Measurements from ENCODE around the gene APLP1. TPM values are rescaled to one million over a fixed set of nuclear protein-coding genes. Genes with fewer than 3 reads are reported as not detected.

APLP1 gene
- total and polyA plus RNA-seq, 2 donors (not counting 1 experiment from before 2014, with no cell fraction given) = 0.99 to 4.1 TPM

DNA sequence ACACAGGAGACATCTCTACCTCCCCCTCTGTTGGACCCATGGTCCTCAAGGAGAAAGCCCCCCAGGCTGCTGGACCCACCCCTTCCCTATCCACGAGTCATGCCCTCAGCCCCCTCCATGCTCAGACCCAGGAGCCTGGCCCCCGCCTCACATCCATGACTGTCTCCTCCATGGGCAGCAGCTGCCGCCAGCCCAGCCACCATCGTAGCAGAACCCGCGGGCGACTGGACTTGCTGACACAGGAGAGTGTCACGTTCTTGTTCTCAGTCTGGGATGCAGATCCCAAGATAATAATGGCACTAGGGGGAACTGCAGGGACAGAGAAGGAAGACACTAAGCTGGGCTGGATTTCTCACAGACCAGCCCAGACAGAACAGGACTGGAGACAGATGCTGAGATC is 19.9 kb upstream of the APLP1 start:
- no peaks in the 10 kb centered on the region for H3K79me2 ChIP-seq (ENCODE audit: control insufficient read depth, insufficient read depth, low read length)
- no peaks in the 10 kb centered on the region for H3K9me3 ChIP-seq (ENCODE audit: control insufficient read depth, insufficient read depth, low read depth, low read length)
- no peak overlapping the region for H2AFZ ChIP-seq (ENCODE audit: low read length)
- no peaks in the 10 kb centered on the region for H3K36me3 ChIP-seq (ENCODE audit: control insufficient read depth, insufficient read depth, low read length)
- no peaks in the 10 kb centered on the region for H4K20me1 ChIP-seq (ENCODE audit: control insufficient read depth, extremely low read depth, insufficient read depth, low read length)
- TF ChIP-seq, protein P1, sequence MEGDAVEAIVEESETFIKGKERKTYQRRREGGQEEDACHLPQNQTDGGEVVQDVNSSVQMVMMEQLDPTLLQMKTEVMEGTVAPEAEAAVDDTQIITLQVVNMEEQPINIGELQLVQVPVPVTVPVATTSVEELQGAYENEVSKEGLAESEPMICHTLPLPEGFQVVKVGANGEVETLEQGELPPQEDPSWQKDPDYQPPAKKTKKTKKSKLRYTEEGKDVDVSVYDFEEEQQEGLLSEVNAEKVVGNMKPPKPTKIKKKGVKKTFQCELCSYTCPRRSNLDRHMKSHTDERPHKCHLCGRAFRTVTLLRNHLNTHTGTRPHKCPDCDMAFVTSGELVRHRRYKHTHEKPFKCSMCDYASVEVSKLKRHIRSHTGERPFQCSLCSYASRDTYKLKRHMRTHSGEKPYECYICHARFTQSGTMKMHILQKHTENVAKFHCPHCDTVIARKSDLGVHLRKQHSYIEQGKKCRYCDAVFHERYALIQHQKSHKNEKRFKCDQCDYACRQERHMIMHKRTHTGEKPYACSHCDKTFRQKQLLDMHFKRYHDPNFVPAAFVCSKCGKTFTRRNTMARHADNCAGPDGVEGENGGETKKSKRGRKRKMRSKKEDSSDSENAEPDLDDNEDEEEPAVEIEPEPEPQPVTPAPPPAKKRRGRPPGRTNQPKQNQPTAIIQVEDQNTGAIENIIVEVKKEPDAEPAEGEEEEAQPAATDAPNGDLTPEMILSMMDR (conservative IDR thresholded peaks at IDR 0.05 in 1 of 2, IDR thresholded peaks at IDR 0.05 in 1 of 2; ENCODE audit: low read depth in 1 of 2, low read length in 2 of 2) = no peak
- no peak for TF ChIP-seq EZH2 (IDR thresholded peaks at IDR 0.05; ENCODE audit: low read length, missing control alignments)
- no peak for DNase-seq (ENCODE audit: low read depth in 2 of 2)
- H3K9ac ChIP-seq (ENCODE audit: insufficient read depth, low read length) = no peak overlapping the region
- no peak overlapping the region for H3K4me3 ChIP-seq (replicated peaks in 1 of 4; ENCODE audit: control extremely low read depth in 1 of 4, insufficient read depth in 1 of 4, low read depth in 3 of 4, low read length in 4 of 4)
- no peaks in the 10 kb centered on the region for H3K4me1 ChIP-seq (ENCODE audit: control insufficient read depth, extremely low read depth, insufficient read depth, low read length)
- peaks cover 33% of the 10 kb centered on the region for H3K27me3 ChIP-seq (ENCODE audit: control insufficient read depth, insufficient read depth, low read length)
- H3K4me2 ChIP-seq (ENCODE audit: extremely low read depth, insufficient read depth, low read length) = no peak overlapping the region
- no peak overlapping the region for H3K27ac ChIP-seq (ENCODE audit: insufficient read depth, low read length)

DNA sequence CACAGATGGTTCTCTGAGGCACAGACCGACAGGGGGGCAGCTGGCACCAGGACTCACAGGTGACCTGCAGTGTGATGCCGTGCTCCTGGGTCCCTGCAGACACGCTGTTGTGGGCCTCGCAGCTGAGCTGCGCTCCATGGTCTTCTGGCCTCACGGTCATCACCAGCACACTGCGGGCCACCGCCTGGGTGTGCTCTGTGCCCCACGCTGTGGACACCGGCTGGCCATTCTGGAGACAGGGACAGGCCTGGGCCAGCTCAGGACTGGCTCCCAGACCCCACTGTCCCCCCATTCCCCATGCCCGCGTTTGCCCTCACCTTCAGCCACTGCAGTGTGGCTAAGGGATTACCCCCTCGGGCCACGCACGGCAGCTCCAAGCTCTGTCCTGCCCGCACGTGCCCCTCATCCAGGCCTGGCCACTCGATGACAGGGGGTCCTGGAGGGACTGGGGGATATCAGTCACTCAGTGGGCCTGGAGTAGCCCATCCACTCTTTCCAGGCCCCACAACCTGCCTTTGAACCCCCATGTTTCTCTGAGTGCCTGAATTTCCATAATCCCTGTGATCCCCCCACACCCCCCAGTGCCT is 19.4 kb upstream of the APLP1 start:
- Histone ChIP-seq H3K4me2 (ENCODE audit: extremely low read depth, insufficient read depth, low read length) (no peak overlapping the region), H3K9ac (ENCODE audit: insufficient read depth, low read length) (no peak overlapping the region), H3K27ac (ENCODE audit: insufficient read depth, low read length) (no peak overlapping the region), H4K20me1 (ENCODE audit: control insufficient read depth, extremely low read depth, insufficient read depth, low read length) (no peaks in the 10 kb centered on the region), H3K79me2 (ENCODE audit: control insufficient read depth, insufficient read depth, low read length) (no peaks in the 10 kb centered on the region), H3K36me3 (ENCODE audit: control insufficient read depth, insufficient read depth, low read length) (no peaks in the 10 kb centered on the region), H3K27me3 (ENCODE audit: control insufficient read depth, insufficient read depth, low read length) (peaks cover 31% of the 10 kb centered on the region), H3K4me3 (replicated peaks in 1 of 4; ENCODE audit: control extremely low read depth in 1 of 4, insufficient read depth in 1 of 4, low read depth in 3 of 4, low read length in 4 of 4) (no peak overlapping the region), H2AFZ (ENCODE audit: low read length) (no peak overlapping the region), H3K9me3 (ENCODE audit: control insufficient read depth, insufficient read depth, low read depth, low read length) (no peaks in the 10 kb centered on the region), H3K4me1 (ENCODE audit: control insufficient read depth, extremely low read depth, insufficient read depth, low read length) (no peaks in the 10 kb centered on the region)
- TF ChIP-seq EZH2 (IDR thresholded peaks at IDR 0.05; ENCODE audit: low read length, missing control alignments) = no peak
- TF ChIP-seq, protein P1 (conservative IDR thresholded peaks at IDR 0.05 in 1 of 2, IDR thresholded peaks at IDR 0.05 in 1 of 2; ENCODE audit: low read depth in 1 of 2, low read length in 2 of 2) = no peak
- no peak for DNase-seq (ENCODE audit: low read depth in 2 of 2)

DNA sequence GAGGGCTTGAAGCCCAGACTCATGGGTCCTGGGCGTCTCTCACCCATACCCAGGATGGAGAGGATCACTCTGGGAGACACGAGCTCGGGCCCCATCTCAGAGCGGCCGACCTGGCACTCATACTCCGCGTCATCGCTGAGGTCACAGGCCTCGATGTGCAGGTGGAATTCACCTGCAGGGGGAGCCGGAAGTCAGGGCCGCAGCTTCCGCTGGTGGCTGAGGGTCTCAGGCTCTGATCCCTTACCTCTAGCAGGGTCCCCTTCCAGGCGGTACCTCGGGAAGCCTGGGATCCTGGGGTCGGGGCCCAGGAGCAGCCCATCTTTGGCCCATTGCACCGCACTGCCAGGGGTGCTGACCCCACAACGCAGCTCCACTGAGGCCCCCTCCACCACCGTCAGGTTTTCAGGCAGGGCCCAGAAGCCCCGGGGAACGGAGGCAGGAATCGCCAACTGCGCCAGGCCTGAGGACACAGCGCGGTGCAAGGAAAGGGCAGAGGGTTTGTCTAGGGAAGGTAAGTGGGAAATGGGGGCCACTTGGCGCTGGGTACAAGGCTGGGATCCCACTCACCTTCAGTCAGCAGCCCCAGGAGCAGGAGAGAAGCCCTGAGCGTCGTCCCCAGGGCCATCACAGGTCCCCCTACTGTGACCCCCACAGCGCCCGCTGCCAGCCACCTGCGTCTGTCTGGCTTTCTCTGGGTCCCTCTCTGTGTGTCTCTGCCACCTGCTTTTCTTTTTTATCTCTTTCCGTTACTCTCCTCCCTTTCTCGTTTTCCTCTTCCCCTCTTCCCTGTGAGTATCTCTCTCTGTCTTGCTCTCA is 17.0 kb upstream of the APLP1 start:
- Histone ChIP-seq H3K4me3 (replicated peaks in 1 of 4; ENCODE audit: control extremely low read depth in 1 of 4, insufficient read depth in 1 of 4, low read depth in 3 of 4, low read length in 4 of 4) (no peak overlapping the region), H3K27me3 (ENCODE audit: control insufficient read depth, insufficient read depth, low read length) (peaks cover 25% of the 10 kb centered on the region)
- TF ChIP-seq EZH2 (IDR thresholded peaks at IDR 0.05; ENCODE audit: low read length, missing control alignments) = no peak
- TF ChIP-seq, protein P1 (conservative IDR thresholded peaks at IDR 0.05 in 1 of 2, IDR thresholded peaks at IDR 0.05 in 1 of 2; ENCODE audit: low read depth in 1 of 2, low read length in 2 of 2) = no peak

More for the DNA sequence above, 17.0 kb upstream of the APLP1 start:
- no peaks in the 10 kb centered on the region for H3K4me1 ChIP-seq (ENCODE audit: control insufficient read depth, extremely low read depth, insufficient read depth, low read length)
- H3K9ac ChIP-seq (ENCODE audit: insufficient read depth, low read length) = no peak overlapping the region
- H2AFZ ChIP-seq (ENCODE audit: low read length) = no peak overlapping the region
- DNase-seq (ENCODE audit: low read depth in 2 of 2) = no peak
- H3K79me2 ChIP-seq (ENCODE audit: control insufficient read depth, insufficient read depth, low read length) = no peaks in the 10 kb centered on the region
- H3K36me3 ChIP-seq (ENCODE audit: control insufficient read depth, insufficient read depth, low read length) = no peaks in the 10 kb centered on the region
- H3K4me2 ChIP-seq (ENCODE audit: extremely low read depth, insufficient read depth, low read length) = no peak overlapping the region
- no peaks in the 10 kb centered on the region for H4K20me1 ChIP-seq (ENCODE audit: control insufficient read depth, extremely low read depth, insufficient read depth, low read length)
- H3K27ac ChIP-seq (ENCODE audit: insufficient read depth, low read length) = no peak overlapping the region
- no peaks in the 10 kb centered on the region for H3K9me3 ChIP-seq (ENCODE audit: control insufficient read depth, insufficient read depth, low read depth, low read length)

Measured in fibroblast of lung (primary cell).